ENCODE measurements around the gene TPM4.

- TF ChIP-seq CTCF (IDR thresholded peaks at IDR 0.05; ENCODE audit: low read depth, low read length, poor library complexity, severe bottlenecking) (no peak), EZH2phosphoT487 (IDR thresholded peaks at IDR 0.05; ENCODE audit: borderline replicate concordance, low read length) (no peak)
Observed at GRCh38 chr19:16094360-16095070, 18.2 kb downstream of the TPM4 start.
